B cell (primary cell): ENCODE measurements around the gene PDK2. TPM values are rescaled to one million over a fixed set of nuclear protein-coding genes. Genes with fewer than 3 reads are reported as not detected.

Experiments
- ATAC-seq: fragments of 200-7000 bp; cut with Tn5 transposase; one replicate; pipeline ENCODE4 v1.10.0; 2021; ENCODE audit warnings: low read depth, mild to moderate bottlenecking, moderate number of reproducible peaks, moderate library complexity
- CTCF ChIA-PET: fragments of 350-600 bp; sonication (Branson Sonifier 250); formaldehyde crosslinking; loops from one replicate; lab custom pipeline; 2021; ENCODE audit warnings: antibody characterized with exemption, inconsistent platforms; lab: Charles Lee
- POLR2A ChIA-PET: fragments of 350-600 bp; sonication (Branson Sonifier 250); formaldehyde crosslinking; loops from one replicate; lab custom pipeline; 2021; ENCODE audit warnings: antibody characterized with exemption; lab: Charles Lee
- DNase-seq: peaks from one replicate; pipeline ENCODE4 v3.0.0; 2013
- H2AFZ ChIP-seq: 2 replicates; pipeline ENCODE4 v1.6.1; 2012; ENCODE audit warnings: mild to moderate bottlenecking, low read depth, low read length; ENCODE audit not compliant: insufficient read depth, poor library complexity, severe bottlenecking
- H3K27ac ChIP-seq, 2 donors: 1 replicate in 1 of 2; 2 replicates in 1 of 2; pipeline ENCODE4 v1.5.1; 2012 to 2013; ENCODE audit warnings: low read length in 2 of 2, mild to moderate bottlenecking in 2 of 2, moderate library complexity in 1 of 2
- H3K27me3 ChIP-seq, 4 experiments: fragments of 200-600 bp in 1 of 4; sonication (generic) in 1 of 4; replicated peaks in 1 of 4; 1 replicate in 2 of 4; 2 replicates in 2 of 4; pipeline versions ENCODE4 v1.6.1 to v1.7.0; 2013 to 2016; ENCODE audit warnings: low read length in 3 of 4, mild to moderate bottlenecking in 2 of 4, mixed read lengths in 1 of 4, moderate library complexity in 1 of 4; ENCODE audit not compliant: insufficient read depth in 4 of 4, control insufficient read depth in 3 of 4; ENCODE audit errors: control extremely low read depth in 1 of 4
- H3K36me3 ChIP-seq, 2 experiments: replicated peaks in 1 of 2; 1 replicate in 1 of 2; 2 replicates in 1 of 2; pipeline versions ENCODE4 v1.6.1 to v1.7.1; 2013; ENCODE audit warnings: low read length in 1 of 2; ENCODE audit not compliant: insufficient read depth in 2 of 2, control insufficient read depth in 1 of 2; ENCODE audit errors: control extremely low read depth in 1 of 2, extremely low read depth in 1 of 2
- H3K4me1 ChIP-seq, 2 donors: fragments of 200-600 bp in 1 of 2; sonication (generic) in 1 of 2; 1 replicate in 1 of 2; 2 replicates in 1 of 2; pipeline versions ENCODE4 v1.5.1 to v1.6.1; 2013 to 2017; ENCODE audit warnings: low read length in 2 of 2; ENCODE audit not compliant: control insufficient read depth in 2 of 2, insufficient read depth in 2 of 2
- H3K4me2 ChIP-seq: replicated peaks from 2 replicates; pipeline ENCODE3; 2012; ENCODE audit warnings: mild to moderate bottlenecking, low read depth, low read length; ENCODE audit not compliant: poor library complexity, severe bottlenecking
- H3K4me3 ChIP-seq, 5 experiments: fragments of 200-600 bp in 1 of 5; sonication (generic) in 1 of 5; 1 replicate in 3 of 5; 2 replicates in 2 of 5; pipeline versions ENCODE4 v1.5.1 to v1.7.0; 2011 to 2016; ENCODE audit warnings: low read length in 4 of 5, mild to moderate bottlenecking in 4 of 5, low read depth in 2 of 5, control low read depth in 1 of 5, moderate library complexity in 1 of 5; ENCODE audit not compliant: insufficient read depth in 1 of 5; ENCODE audit errors: control extremely low read depth in 1 of 5, extremely low read depth in 1 of 5
- H3K79me2 ChIP-seq: fragments of 200-600 bp; sonication (generic); one replicate; pipeline ENCODE4 v1.6.0; 2016; ENCODE audit warnings: low read length; ENCODE audit not compliant: control insufficient read depth, insufficient read depth
- H3K9ac ChIP-seq: fragments of 200-600 bp; sonication (generic); 2 replicates; pipeline ENCODE4 v1.6.1; 2017; ENCODE audit warnings: mild to moderate bottlenecking, low read length, moderate library complexity
- H3K9me3 ChIP-seq, 3 donors: one replicate each; pipeline versions ENCODE4 v1.6.1 to v1.7.1; 2013; ENCODE audit warnings: low read length in 2 of 3; ENCODE audit not compliant: control insufficient read depth in 2 of 3, insufficient read depth in 1 of 3; ENCODE audit errors: control extremely low read depth in 1 of 3
- H4K20me1 ChIP-seq: 2 replicates; pipeline ENCODE4 v1.6.0; 2012; ENCODE audit warnings: mild to moderate bottlenecking, low read length; ENCODE audit not compliant: insufficient read depth, control insufficient read depth, poor library complexity, severe bottlenecking
- H3K27ac Mint-ChIP-seq: one replicate; pipeline ENCODE4 v1.8.0; 2021; ENCODE audit warnings: mixed read lengths
- H3K27me3 Mint-ChIP-seq: one replicate; pipeline ENCODE4 v1.8.0; 2021; ENCODE audit warnings: mixed read lengths
- H3K4me1 Mint-ChIP-seq: one replicate; pipeline ENCODE4 v1.8.0; 2021; ENCODE audit warnings: mixed read lengths
- H3K4me3 Mint-ChIP-seq: one replicate; pipeline ENCODE4 v1.8.0; 2021; ENCODE audit warnings: mixed read lengths
- H3K9me3 Mint-ChIP-seq: one replicate; pipeline ENCODE4 v1.8.0; 2022; ENCODE audit warnings: mixed read lengths; ENCODE audit not compliant: insufficient read depth
- EZH2 ChIP-seq: IDR thresholded peaks from 2 replicates; pipeline ENCODE4 v1.6.1; 2012; ENCODE audit warnings: borderline replicate concordance, low read depth, mild to moderate bottlenecking, moderate library complexity, low read length; ENCODE audit not compliant: insufficient read depth, poor library complexity, severe bottlenecking
- WGBS: methylation state at CpG from one replicate; pipeline ENCODE4 v1.1.5; 2013; ENCODE audit warnings: missing lambda C conversion rate; ENCODE audit not compliant: insufficient coverage; 5-methylcytosine and 5-hydroxymethylcytosine counted together
- intact Hi-C: fragments of 100-400 bp; cut with micrococcal nuclease; formaldehyde crosslinking; loops from one replicate; pipeline ENCODE4 v1.10.0; 2022
- polyA plus RNA-seq: library from polyadenylated mRNA; depleted of rRNA; stranded (reverse); fragments of >200 nt; gene quantifications from 2 replicates; pipeline ENCODE4 v1.2.3, GENCODE V29; 2012
- total RNA-seq, 2 donors: library from RNA; stranded (reverse); fragments of 120-200 nt in 1 of 2; gene quantifications; 1 replicate in 1 of 2; 2 replicates in 1 of 2; pipeline versions ENCODE4 v1.2.3 to v1.2.4, GENCODE V29; 2013 to 2022
- TF ChIP-seq, protein P1 (sequence below): fragments of 200-600 bp; IDR thresholded peaks from one replicate; pipeline ENCODE4 v1.8.0; 2022; ENCODE audit warnings: antibody characterized with exemption, mild to moderate bottlenecking

PDK2 gene
- total and polyA plus RNA-seq, 2 donors (not counting 1 experiment from before 2014, with no cell fraction given): 35.2 to 73.2 TPM

DNA sequence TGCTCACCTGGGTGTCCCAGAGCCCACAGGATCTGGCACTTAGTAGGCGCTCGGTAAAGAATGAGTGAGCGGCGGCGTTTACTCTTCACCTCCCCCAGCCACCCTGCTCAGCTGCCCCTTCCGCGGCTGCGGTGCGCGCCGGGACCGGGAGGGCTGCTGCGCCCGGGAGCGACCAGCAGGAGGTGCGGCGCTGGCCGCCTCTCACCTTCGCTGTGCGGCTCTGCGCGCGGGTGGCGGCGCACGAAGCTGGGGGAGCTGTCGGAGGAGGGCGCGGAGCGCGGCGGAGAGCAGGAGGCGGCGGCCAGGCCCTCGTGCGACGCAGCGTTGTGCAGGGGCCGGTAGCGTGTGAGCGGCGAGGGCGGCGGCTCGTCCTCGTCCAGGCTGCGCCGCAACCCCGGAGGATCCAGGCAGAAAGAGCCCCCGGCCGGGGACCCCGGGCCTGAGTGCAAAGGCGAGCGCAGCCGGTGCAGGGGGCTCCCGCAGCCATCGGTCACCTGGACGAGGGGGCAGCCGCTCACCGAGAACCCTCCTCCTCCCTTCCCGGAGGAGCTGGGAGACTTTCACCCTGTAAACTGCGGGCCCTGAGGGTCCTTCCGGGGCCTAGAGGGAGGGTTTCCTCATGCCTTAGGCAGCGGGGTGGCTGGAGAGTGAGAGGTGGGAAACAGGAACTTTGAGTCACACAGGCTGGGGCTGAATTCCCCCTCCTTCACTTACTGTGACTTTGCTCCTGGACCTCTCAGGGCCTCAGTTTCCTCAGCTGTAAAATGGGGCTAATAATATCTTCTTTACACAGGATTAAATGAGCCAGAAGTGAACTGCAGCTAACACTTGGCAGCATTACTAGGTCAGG is 22.3 kb downstream of the PDK2 start:
- DNase-seq: peak; percentile 80
- Histone ChIP-seq H3K4me2 (peak overlapping the region; percentile 71), H3K4me3 (peak overlapping the region in 3 of 5 experiments; percentile 20 to 40 (median 25)), H4K20me1 (no peaks in the 10 kb centered on the region), H3K27me3 (peaks cover 0 to 47% (median 16%) of the 10 kb centered on the region in 4 experiments), H3K27ac (no peak overlapping the region), H3K4me1 (peaks cover 10 to 20% of the 10 kb centered on the region in 2 donors), H2AFZ (peak overlapping the region; percentile 57), H3K36me3 (no peaks in the 10 kb centered on the region), H3K9ac (peak overlapping the region; percentile 45), H3K9me3 (no peaks in the 10 kb centered on the region), H3K79me2 (no peaks in the 10 kb centered on the region)
- CTCF ChIA-PET: interaction anchor here (0.6 to 6.8 kb wide), 23 partner anchors 9 to 199 kb away, joined by 3 to 48 read pairs (median 5); partner anchors contain the start of genes PPP1R9B, SAMD14 and SGCA
- Mint-ChIP-seq H3K9me3 (no peaks in the 10 kb centered on the region), H3K27me3 (peaks cover 55% of the 10 kb centered on the region), H3K4me3 (peak overlapping the region; percentile 84), H3K27ac (no peak overlapping the region), H3K4me1 (peaks cover 14% of the 10 kb centered on the region)
- ATAC-seq: peak; percentile 97
- WGBS: under 1% methylated on average over 57 of the region's 64 CpGs
- intact Hi-C loops: loop anchor here (1.0 to 2.0 kb wide), 2 partner anchors 23 to 180 kb away; partner anchors contain the start of gene PDK2
- POLR2A ChIA-PET: interaction anchor here (1.0 to 2.0 kb wide), 2 partner anchors 12 to 13 kb away, joined by 3 to 19 read pairs; partner anchors contain the start of gene SAMD14
- no peak for TF ChIP-seq EZH2
- TF ChIP-seq, protein P1, sequence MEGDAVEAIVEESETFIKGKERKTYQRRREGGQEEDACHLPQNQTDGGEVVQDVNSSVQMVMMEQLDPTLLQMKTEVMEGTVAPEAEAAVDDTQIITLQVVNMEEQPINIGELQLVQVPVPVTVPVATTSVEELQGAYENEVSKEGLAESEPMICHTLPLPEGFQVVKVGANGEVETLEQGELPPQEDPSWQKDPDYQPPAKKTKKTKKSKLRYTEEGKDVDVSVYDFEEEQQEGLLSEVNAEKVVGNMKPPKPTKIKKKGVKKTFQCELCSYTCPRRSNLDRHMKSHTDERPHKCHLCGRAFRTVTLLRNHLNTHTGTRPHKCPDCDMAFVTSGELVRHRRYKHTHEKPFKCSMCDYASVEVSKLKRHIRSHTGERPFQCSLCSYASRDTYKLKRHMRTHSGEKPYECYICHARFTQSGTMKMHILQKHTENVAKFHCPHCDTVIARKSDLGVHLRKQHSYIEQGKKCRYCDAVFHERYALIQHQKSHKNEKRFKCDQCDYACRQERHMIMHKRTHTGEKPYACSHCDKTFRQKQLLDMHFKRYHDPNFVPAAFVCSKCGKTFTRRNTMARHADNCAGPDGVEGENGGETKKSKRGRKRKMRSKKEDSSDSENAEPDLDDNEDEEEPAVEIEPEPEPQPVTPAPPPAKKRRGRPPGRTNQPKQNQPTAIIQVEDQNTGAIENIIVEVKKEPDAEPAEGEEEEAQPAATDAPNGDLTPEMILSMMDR: peak; percentile 63
